RWPE2 (cell line): Measurements from ENCODE around the gene GNAL.

Experiments
- ATAC-seq: fragments of 200-7000 bp; cut with Tn5 transposase; 3 replicates; pipeline ENCODE4 v1.9.1; 2021; ENCODE audit warnings: low read depth
- DNase-seq: peaks from one replicate; pipeline ENCODE4 v3.0.0-alpha.2; 2020; ENCODE audit warnings: low spot score
- H3K27ac ChIP-seq: fragments of 450-650 bp; 2 replicates; pipeline ENCODE4 v1.5.1; 2017; ENCODE audit warnings: mild to moderate bottlenecking; ENCODE audit not compliant: poor library complexity, severe bottlenecking
- H3K27me3 ChIP-seq: fragments of 250-450 bp; sonication (Bioruptor Pico); 2 replicates; pipeline ENCODE4 v1.5.1; 2021; ENCODE audit warnings: mild to moderate bottlenecking, moderate library complexity; ENCODE audit not compliant: insufficient read depth, poor library complexity, severe bottlenecking
- H3K36me3 ChIP-seq: fragments of 250-450 bp; sonication (Bioruptor Pico); 2 replicates; pipeline ENCODE4 v1.5.1; 2020; ENCODE audit warnings: low read depth, mild to moderate bottlenecking, moderate library complexity
- H3K4me1 ChIP-seq: fragments of 250-450 bp; sonication (Bioruptor Pico); 2 replicates; pipeline ENCODE4 v1.5.1; 2021; ENCODE audit warnings: mild to moderate bottlenecking, moderate library complexity; ENCODE audit not compliant: insufficient read depth, poor library complexity, severe bottlenecking
- H3K4me3 ChIP-seq: fragments of 250-450 bp; sonication (Bioruptor Pico); 2 replicates; pipeline ENCODE4 v1.5.1; 2021; ENCODE audit warnings: mild to moderate bottlenecking, moderate library complexity; ENCODE audit not compliant: severe bottlenecking
- H3K9me3 ChIP-seq: fragments of 250-450 bp; sonication (Bioruptor Pico); 2 replicates; pipeline ENCODE4 v1.5.1; 2021; ENCODE audit warnings: mild to moderate bottlenecking, moderate library complexity; ENCODE audit not compliant: severe bottlenecking
- CTCF ChIP-seq: fragments of 450-650 bp; IDR thresholded peaks from one replicate; pipeline ENCODE4 v1.5.1; 2017; ENCODE audit warnings: mild to moderate bottlenecking, moderate library complexity; ENCODE audit not compliant: poor library complexity, severe bottlenecking

GNAL gene

GRCh38 chr18:11840493-11840892, 151.4 kb downstream of the GNAL start:
- ATAC-seq: no peak
- Histone ChIP-seq H3K36me3 (no peaks in the 10 kb centered on the region), H3K4me1 (no peaks in the 10 kb centered on the region), H3K27me3 (no peaks in the 10 kb centered on the region), H3K4me3 (no peak overlapping the region), H3K27ac (no peak overlapping the region), H3K9me3 (no peaks in the 10 kb centered on the region)
- DNase-seq: no peak
- TF ChIP-seq CTCF: no peak

DNA sequence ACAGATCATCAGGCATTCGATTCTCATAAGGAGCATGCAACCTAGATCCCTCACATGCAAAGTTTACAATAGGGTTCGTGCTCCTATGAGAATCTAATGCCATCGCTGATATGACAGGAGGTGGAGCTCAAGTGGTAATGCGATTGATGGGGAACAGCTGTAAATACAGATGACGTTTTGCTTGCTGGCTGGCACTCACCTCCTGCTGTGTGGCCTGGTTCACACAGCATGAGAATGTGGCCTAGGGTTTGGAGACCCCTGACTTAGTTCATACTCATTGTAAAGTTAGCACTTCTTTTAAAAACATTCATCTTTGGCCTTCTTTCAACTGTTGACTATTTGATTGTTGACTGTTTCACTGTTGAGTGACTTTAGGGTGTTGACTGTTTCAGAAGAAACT, 153.5 kb downstream of the GNAL start:
- no peaks in the 10 kb centered on the region for H3K4me1 ChIP-seq
- no peaks in the 10 kb centered on the region for H3K36me3 ChIP-seq
- no peak overlapping the region for H3K27ac ChIP-seq
- no peaks in the 10 kb centered on the region for H3K9me3 ChIP-seq
- H3K4me3 ChIP-seq: no peak overlapping the region
- TF ChIP-seq CTCF: no peak
- DNase-seq (no peak), ATAC-seq (no peak)
- H3K27me3 ChIP-seq: no peaks in the 10 kb centered on the region

GRCh38 chr18:11844436-11844835, 155.4 kb downstream of the GNAL start:
- Histone ChIP-seq H3K9me3 (no peaks in the 10 kb centered on the region), H3K4me1 (no peaks in the 10 kb centered on the region), H3K4me3 (no peak overlapping the region), H3K27ac (no peak overlapping the region), H3K36me3 (no peaks in the 10 kb centered on the region), H3K27me3 (no peaks in the 10 kb centered on the region)
- no peak for ATAC-seq
- no peak for DNase-seq
- no peak for TF ChIP-seq CTCF

- ATAC-seq (no peak), DNase-seq (no peak)
- Histone ChIP-seq H3K9me3 (no peaks in the 10 kb centered on the region), H3K4me1 (peaks cover 9% of the 10 kb centered on the region), H3K36me3 (no peaks in the 10 kb centered on the region), H3K27ac (no peak overlapping the region), H3K4me3 (no peak overlapping the region), H3K27me3 (no peaks in the 10 kb centered on the region)
- no peak for TF ChIP-seq CTCF
Observed at GRCh38 chr18:11845654-11846053, 156.6 kb downstream of the GNAL start.

- peaks cover 3% of the 10 kb centered on the region for H3K36me3 ChIP-seq
- peaks cover 9% of the 10 kb centered on the region for H3K4me1 ChIP-seq
- DNase-seq (no peak), ATAC-seq (no peak)
- no peaks in the 10 kb centered on the region for H3K27me3 ChIP-seq
- TF ChIP-seq CTCF: no peak
- no peaks in the 10 kb centered on the region for H3K9me3 ChIP-seq
- H3K27ac ChIP-seq: no peak overlapping the region
- no peak overlapping the region for H3K4me3 ChIP-seq
Observed at GRCh38 chr18:11847811-11848210, 158.7 kb downstream of the GNAL start.
